Epithelial cell of prostate (primary cell): ENCODE results near the gene C1GALT1C1.

Experiments
- DNase-seq: peaks from one replicate; pipeline ENCODE4 v3.0.0-alpha.2; 2011; ENCODE audit warnings: low read depth, low spot score
- H3K27ac ChIP-seq: fragments of 450-650 bp; 2 replicates; pipeline ENCODE4 v1.5.1; 2017; ENCODE audit warnings: mild to moderate bottlenecking

Gene C1GALT1C1

GRCh38 chrX:120603707-120604360, 26.0 kb downstream of the C1GALT1C1 start, which contains the start of gene MCTS1:
MCTS1 (plus strand) TSS chrX:120604101; CDS start chrX:120604237, 136 bp downstream.
- DNase-seq, result peak; percentile 87

GRCh38 chrX:120585702-120586101, 44.2 kb downstream of the C1GALT1C1 start:
- no peak overlapping the region for H3K27ac ChIP-seq
- DNase-seq, result no peak

More at GRCh38 chrX:120603707-120604360, 26.0 kb downstream of the C1GALT1C1 start, which contains the start of gene MCTS1:
- H3K27ac ChIP-seq, result peak within 1 kb of the TSS; percentile 92
